GM18519 (cell line): ENCODE data around the gene CIB4.

Experiments used
- ATAC-seq: cut with Tn5 transposase; IDR thresholded peaks from one replicate; pipeline ENCODE4 v1.9.1; 2021; ENCODE audit warnings: mild to moderate bottlenecking, moderate library complexity; ENCODE audit not compliant: unreplicated experiment, low FRiP score

CIB4 gene

DNA sequence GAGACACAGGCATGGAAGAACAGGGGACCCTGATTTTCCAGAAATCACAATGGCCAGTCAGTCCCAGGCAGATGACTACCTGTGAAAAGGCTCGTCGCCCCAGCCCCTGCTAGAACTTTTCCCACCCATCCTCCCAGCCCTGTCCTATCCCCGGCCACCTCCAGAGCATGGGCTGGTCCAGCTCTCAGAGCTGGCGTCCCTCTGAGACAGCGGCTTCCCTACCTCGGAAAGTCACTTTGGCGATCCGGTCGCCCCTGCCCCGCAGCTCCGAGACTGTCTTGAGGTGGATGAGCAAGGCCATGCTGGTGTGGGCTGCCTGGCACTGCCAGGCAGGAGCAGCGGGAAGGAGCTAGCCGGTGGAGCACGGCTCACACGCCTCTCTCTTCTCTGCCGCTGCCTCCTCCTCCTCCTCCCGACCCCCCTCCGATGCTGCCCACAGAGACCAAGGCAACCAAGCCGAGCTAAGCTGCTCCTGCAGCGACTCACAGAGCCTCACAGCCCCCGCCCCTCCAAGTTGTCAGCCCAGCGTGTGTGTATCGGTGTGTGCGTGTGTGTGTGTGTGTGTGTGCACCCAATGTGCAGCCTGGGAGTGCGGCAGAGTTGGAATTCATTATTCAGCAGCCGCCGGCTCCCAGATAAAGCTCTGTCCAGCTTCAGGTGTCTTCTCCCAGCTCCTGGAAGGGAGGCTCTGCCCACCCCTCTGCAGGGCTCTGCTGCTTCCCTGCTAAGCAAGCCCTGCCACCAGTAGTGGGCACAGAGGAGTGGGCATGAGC lies 82.7 kb downstream of the CIB4 start:
- ATAC-seq, result no peak

DNA sequence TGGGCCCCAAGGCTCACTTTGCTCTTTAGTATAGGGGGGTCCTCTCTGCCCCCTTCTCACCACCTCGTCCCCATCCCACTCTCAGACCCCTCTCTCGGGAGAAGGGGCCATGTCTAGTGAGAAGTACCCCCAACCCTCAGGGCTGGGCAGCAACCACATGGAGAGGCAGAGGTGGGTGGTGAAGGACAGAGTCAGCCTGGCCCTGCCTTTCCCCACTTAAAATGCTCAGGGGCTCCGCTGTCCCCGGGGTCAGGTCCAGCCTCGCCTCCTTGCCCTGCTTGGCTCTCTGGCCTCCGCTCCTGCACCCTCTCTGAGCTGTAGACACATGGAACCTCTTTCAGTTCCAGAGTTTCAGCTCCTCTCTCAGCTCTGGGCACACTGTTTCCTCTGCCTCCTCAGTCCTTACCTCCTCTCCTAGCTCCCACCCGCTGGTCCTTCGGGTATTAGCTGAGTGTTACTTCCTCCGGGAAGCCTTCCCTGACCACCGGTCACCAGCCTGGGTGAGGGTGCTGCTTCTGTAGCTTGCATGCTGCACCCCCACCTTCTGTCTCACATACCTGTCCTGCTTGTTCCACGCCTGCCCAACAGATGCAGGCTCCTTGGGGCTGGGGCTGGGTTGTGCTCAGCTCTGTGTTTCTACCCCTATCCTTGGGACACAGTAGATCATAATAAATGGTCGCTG lies 83.8 kb downstream of the CIB4 start:
- no peak for ATAC-seq

DNA sequence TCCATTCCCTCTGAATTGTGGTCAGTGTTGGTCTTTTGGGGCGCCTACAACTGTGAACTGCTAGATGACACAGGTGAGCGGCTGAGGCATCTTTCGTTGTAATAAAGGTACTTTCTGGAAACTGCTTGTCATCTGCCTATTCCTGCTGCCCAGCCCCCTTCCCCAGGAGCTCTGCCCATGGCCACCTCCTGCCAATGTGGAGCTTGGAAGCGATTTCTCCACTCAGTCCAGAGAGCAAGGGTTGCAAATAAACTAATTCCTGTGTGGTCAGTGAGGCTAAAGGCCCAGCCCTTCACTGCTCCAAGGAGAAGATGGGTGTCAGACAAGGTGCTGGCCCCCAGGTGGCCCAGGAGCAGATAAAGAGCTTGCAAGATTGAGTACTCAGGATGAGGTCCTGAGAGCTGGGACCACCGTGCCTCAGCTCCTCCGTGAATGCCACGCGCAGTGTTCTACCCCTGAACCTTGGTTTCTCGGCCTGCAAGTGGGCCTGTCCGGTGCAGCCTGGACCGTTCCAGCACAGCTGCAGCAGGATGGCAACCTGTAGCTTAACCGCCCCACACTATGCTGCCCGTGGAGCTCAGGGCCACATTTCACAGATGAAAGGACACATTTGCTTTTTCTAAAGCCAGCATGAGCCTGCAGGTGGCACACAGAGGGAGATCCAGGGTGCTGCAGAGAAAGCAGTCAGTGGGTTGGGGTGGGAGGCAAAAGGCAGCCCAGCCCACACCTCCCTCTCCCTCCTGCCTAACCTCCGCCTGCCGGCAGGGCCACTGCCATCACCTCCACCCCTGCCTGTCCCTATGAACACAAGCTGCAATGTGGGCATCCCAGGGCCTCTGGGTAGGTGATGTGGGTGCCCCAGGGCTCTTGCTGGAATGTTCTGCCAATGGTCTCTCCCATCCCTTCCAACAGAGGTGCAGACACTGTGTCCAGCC lies 84.6 kb downstream of the CIB4 start:
- no peak for ATAC-seq

DNA sequence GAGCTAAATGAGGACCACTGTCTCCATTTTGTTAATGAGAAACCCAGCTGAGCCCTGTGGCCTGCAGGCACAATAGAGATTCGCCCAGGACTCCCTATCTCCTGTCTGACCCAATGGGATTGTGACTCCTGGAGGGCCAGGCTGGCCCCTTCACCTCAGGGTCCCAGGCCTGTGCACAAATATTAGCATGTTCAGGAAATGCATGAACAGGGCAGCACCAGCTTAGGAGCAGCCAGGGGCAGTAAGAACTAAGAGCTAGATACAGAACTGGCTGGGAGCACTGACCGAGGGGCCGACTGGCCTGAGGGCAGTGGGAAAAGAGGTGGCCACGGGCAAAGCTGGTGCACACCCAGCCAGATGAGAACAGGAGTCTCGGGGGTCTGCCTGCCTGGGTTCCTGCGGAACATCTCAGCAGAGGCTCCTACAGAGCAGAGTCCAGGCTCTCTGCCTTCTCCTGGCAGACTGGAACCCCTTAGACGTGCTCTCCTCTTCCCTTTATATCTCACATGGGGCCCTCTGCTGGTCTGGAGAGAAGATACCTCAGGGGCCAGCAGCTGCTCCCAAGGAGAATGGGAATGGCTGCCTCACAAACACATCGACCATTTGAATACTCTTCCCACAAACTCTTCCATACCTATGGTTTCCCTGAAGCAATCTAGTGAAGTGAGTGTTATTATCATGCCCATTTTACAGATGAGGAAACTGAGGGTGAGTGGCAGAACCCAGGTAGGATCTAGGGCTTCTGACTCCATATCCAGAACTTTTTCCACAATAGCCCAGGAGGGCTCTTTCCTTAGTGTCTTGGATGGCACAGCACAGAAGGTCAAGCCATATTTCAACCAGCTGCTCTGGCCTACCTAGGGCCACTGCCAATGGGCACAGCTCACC lies 85.7 kb downstream of the CIB4 start:
- ATAC-seq, result no peak

DNA sequence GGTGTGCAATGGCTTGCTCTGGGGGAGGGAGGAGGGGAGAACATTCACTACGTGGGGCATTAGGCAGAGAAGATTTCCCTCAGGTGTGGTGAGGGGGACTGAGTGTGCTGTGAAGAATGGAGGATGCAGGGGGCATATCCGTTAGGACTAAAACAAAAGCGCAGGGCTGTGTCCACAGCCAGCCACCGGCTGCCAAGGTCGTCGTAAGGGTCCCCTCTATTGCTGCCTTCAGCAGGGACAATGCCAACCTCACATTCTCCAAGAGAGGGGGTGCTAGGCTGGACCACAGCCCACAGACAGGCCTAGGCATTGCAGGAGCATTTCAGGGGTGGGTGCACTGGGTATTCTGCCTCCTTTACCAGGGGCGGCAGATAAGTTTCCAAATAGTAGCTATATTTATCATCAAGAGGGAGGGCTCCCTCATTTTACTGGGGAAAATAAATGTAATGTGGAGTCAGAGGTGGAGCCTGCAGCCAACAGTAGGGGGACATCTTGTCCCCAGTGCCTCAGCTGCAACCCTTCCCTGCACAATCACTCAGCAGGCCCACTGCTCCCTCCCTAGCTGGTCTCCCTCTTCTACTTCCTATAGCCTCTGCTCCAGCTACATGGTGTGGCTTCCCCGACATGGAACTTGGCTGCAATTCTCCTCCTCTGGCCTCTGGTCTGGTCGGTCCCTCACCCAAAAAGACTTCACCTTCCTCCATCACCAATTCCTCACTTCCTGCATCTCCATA lies 88.4 kb downstream of the CIB4 start:
- no peak for ATAC-seq

DNA sequence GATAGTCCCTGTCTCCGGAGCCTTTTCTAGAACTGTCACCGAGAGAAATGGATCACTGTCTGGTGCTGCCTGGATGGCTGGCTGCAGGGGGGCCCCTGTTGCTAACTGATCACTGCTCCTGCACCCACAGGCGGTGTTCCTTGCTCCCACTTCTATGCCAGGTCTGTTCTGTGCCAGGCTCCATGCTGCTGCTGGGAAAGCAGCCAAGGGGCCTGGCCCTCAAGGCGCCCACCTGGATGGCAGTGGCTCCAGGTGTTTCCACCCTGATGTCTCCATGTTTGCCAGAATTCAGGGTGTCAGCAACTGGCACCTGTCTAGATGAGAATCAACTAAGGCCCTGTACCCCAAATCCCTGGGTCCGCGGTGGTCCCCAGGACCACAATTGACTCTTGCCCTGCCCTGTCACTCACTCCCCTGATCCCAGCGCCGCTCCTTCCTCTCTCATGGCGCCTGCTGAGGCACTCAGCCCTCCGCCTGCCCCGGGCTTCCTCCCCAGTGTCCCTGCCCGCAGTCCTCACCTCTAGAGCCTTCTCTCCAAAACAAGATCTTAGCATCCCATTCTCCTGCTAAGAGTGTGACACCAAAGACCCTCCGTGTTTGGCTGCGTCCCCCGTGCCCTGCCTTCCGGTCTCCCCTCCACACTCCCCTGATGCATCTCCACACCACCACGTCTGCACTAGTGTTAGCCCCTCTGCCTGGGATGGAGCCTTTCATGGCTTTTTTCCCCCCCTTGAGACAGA lies 90.7 kb downstream of the CIB4 start:
- no peak for ATAC-seq

DNA sequence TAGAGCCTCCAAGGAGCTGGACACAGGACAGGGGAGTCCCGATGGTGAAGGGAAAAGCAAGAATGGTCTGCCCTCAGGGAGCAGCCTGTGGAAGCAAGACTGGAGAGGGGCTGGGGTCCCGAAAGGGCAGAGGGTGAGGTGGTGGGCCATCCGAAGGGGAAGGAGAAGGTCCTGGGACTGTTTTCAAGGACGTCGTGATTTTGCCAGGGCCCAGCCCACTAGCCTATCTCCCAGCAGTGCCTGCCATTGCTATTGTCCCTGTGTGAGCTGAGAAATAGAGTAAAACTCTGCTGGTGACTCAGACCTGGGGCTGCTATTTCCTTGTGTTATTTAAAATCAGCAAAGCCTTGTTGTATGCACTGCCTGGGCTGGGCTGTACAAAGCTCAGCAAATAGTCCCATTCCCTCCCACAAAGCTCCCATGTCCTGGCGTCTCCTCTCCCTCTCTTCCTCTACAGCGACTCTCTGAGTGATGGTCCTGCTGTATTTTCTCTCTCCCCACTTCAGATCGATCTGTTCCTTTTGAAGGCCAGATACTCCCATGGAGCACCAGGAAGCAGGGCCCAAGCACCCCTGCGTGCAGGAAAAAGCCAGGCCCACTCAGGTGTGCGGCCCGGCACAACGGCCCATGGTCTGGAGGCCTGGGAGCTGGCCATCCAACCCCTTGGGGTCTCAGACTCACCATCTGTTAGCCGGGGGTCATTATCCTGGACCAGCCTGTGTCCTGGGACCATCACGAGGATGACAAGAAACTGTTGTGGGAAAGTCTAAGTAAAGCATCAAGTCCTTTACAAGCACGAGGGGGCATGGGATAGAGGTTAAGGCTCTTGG lies 98.3 kb downstream of the CIB4 start:
- ATAC-seq, result no peak

DNA sequence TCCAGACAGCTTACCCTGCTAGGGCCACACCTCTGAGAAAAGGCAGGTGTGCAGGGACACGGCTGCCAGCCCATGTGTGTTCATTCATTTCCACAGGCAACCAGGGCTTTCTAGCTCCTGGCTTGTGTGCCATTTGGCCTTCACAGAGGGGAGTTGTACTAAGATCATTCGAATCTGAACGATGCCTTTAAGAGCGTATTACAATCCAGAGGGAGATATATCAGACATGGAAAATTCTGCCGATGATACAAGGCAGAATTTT lies 99.0 kb downstream of the CIB4 start:
- ATAC-seq, result no peak

DNA sequence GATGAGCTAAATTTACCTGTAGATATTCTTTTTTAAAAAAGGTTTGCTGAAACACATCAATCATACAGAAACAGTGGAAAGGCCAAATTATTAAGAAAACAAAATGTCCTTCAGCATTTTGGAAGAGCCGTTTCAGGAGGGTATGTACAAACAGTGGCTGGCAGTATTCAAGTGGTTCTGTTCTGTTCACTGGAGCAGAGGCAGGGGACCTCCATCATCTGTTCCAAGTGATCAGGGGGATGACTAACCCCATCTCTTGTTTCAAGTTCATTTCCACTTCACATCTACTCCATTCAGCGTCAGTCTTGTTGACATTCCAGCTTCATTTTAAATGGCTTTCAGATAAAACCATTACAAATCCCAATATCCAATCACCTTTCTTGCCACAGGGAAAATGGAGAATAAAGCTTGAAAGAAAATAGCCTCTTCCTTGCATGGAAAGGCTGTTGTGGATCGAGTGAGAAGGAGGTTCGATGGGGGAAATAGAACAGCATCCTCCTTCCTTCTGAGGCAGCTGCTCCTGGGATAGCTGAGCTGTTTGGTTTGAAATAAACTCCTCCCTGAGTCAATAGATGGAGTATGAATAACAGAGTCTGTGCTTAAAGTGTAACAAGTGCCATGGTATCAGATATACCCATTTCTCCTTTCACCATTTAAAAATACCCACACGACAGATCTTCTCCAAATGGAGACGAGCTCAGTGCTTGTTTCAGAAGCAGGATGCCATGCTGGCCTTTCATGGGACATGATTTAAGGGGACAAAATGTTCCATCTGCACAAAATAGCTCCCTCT lies 99.6 kb downstream of the CIB4 start:
- no peak for ATAC-seq

DNA sequence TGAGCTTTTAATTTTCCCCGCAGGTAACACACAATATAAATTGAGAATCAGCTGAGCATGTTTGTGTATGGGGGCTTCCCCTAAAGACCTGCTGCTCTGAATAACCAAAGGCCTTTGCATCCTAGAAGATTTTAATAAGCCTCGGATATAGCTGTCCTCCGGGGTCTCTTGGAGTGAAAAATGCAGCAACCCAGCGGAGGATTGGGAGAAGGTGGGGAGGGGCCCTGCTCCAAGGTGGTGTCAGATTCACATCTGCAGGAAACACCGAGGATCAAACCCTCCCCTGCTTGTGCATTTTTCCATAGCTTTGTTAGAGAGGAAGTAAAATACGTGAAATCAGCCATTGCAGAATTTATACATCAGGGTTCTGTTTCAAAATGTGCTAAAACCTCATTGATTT lies 100.2 kb downstream of the CIB4 start:
- no peak for ATAC-seq

DNA sequence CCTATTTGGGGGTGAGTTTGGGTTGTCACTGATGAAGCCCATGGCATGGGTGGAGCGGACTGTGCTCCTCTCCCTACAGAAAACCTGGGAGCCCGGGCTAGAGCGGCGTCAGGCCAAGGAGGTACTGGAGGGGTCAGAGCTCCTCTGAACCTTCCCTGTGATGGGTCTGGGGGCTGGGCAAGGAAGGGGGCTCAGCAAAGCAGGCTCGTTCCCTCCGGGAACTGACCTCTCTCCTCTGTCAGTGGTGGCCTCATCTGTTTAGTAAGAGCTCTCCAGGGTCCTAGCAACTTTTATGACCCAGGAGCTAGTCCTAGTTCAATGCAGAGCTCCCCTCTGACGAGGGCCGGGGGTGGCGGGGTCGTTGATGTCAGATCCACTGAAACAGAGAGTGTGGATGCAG lies 100.9 kb downstream of the CIB4 start:
- no peak for ATAC-seq

DNA sequence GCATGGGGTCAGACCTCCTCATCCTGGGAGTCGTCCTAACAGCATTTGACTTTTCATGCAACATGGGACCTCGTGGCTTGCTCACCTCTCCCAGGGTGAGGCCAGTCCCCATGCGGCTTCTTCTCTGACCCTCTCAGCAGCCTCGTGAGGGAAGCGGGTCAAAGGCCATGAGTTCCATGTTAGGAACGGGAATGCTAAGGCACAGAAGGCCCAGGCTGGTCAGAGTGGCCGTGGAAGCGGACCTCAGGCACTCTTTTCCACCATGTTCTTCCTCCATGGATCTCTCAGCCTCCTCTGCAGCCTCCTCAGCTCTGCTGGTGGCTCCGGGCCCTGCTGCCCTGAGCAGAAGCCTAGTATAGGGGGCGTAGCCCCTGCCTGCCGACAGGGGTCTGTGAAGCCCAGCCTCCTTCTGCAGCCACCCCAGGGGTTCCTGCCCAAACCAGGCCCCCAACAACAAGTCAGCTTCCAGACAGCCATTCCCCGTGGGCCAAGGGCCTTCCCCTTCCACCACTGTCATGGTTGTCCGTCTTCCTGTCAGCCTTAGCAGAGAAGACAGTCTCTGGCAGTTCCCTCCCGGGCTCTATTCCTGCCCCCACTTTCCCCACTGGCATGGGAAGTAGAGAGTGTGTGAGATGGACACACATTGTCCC lies 103.2 kb downstream of the CIB4 start:
- ATAC-seq, result no peak

DNA sequence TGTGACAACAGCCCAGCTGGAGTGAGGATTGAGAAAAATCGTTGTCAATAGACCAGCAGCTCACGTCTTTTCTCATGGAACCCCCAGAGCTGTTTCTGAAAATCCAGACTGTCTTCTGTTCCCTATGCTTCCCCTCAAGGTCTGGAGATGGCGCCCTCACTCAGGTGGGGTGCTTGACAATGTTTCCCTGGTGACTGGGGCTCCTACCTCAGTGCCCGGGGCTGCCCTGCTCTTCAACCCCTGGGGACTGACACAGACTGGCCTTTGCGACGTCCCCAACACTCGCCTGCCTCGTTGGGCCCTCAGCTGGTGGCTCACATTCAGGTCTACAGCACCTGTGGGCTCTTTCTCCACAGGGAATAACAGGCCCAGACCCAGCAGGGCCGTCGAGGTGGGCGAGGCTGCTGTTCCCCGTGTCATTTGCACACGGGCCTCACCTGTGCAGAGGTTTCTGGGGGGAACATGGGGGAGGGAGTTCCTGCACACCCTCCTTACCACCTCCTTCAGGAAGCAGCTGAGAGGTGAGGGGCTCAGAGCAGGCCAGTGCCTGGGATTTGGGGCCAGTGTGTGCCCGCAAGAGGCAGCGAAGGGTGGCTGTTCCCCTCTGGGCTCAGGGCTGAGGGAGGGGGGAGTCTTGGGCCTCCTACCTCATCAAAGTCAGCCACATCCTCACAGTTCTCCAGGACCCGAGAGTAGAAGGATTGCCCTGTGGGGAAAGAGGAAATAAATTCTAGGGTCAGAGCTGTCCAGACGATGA lies 103.9 kb downstream of the CIB4 start:
- no peak for ATAC-seq

DNA sequence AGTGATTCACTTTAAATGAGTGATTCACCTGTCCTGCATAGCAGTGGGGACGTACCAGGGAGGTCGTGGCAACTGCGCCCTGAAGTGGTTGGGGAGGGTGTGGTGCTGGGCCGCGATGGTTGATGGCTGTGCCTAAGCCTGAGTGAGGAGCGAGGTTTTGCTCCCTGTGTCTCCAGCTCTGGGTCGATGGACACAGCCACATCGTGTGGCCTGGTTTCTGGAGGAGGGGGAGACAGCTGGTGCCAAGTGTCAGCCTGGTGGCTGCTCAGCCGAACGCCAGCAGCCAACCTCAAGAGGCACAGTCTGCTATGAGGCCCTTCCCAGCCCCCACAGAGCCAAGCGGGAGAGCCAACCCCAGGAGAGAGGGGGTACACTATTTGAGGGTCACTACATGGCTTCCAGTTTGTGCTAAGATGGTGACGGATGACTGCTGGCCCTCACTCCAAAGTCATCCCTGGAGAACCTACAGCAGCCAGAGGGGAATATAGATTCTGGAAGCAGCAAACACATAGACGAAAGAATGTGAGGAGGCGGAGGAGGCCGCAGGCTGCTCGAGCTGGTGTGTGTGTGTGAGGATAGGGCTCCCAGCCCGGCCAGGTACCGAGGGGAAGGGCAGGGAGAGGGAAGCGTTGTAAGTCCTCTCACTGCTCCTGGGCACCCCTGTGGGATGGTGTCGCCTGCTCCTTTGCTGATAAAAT lies 104.6 kb downstream of the CIB4 start:
- ATAC-seq, result no peak

DNA sequence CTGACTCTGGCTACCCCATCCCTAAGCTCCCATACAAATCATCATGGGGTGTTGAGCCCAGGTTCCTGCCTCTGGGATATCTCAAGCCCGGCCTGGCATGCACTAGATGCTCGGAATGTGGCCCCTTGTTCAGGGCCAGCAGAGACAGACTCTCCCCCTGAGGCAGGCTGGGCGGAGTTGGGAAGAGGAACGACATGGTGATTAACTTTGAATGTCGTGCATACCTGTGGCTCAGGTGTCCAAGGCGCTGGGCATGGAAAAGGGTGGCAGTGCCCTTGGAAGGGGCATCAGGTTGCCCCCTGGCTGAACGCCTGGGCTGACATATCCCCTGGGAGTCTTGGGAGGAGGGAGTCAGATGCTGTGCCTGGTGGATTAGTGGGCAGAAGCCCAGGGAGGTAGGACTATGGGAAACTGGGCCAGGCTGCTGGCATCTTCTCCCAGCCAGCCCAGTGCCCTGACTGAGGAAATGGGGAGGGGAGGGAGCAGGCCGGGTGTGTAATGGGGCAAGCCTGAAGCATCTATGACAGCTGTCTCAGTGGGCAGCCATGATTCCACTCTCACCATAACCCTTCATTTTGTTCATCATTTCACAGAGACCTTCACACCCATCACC lies 105.4 kb downstream of the CIB4 start:
- no peak for ATAC-seq
